ENCODE results near the gene TMC4. TPM values are rescaled to one million over a fixed set of nuclear protein-coding genes. Genes with fewer than 3 reads are reported as not detected.
"Not testable (repeated sequence)": the region's sequence is repeated elsewhere in the genome, so short reads cannot be mapped to it uniquely, and the experiment has no call there.

The TMC4 gene
- total and polyA plus RNA-seq, 2 donors from 2014 or later = 64.6 to 98.9 TPM

- Histone ChIP-seq H3K9me3 (ENCODE audit: control insufficient read depth in 2 of 3, insufficient read depth in 1 of 3, low read length in 3 of 3) (no peaks in the 10 kb centered on the region), H3K36me3 (ENCODE audit: control insufficient read depth in 2 of 3, insufficient read depth in 3 of 3, low read length in 3 of 3) (peaks cover 7 to 16% (median 13%) of the 10 kb centered on the region in 3 donors), H3K4me3 (ENCODE audit: low read length in 3 of 3) (no peak overlapping the region), H3K4me1 (ENCODE audit: control insufficient read depth in 2 of 3, insufficient read depth in 2 of 3, low read depth in 1 of 3, low read length in 3 of 3) (peaks cover 11 to 23% (median 13%) of the 10 kb centered on the region in 3 donors), H3K27ac (ENCODE audit: low read depth in 2 of 2, low read length in 2 of 2) (no peak overlapping the region), H3K27me3 (ENCODE audit: control insufficient read depth, insufficient read depth, low read length) (no peaks in the 10 kb centered on the region), H3K9ac (ENCODE audit: low read length in 3 of 3) (no peak overlapping the region)
- FAIRE-seq (no peak), DNase-seq (peak in 1 of 5 donors; percentile 57)
- no peak for TF ChIP-seq CTCF (IDR thresholded peaks at IDR 0.05; ENCODE audit: borderline replicate concordance, extremely low read depth, insufficient read depth)
- intact Hi-C loops (cut with DNase I) = no loop called here
These were observed 26.4 kb upstream of the TMC4 start for GRCh38 chr19:54199401-54199800.

DNA sequence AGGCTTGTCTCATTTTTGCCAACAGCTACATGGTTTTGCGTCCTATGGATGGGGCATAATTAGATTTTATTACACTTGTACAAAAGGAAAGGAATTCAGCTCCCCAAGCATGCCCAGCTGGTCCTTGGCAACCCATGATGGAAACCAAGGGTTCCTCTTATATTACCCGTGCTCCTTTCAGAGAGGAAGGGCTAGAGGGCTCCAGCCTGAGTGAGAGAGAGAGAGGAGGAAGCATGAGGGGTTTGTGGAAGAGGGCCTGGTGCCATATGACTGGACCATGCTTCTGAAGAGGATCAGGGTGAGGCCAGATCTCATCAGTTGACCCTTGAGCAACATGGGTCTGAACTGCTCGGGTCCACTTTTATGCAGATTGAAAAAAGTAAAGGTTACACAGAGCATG, 24.2 kb upstream of the TMC4 start:
- Histone ChIP-seq H3K4me1 (ENCODE audit: control insufficient read depth in 2 of 3, insufficient read depth in 2 of 3, low read depth in 1 of 3, low read length in 3 of 3) (peaks cover 3 to 11% (median 5%) of the 10 kb centered on the region in 3 donors), H3K4me3 (ENCODE audit: low read length in 3 of 3) (no peak overlapping the region), H3K27me3 (ENCODE audit: control insufficient read depth, insufficient read depth, low read length) (no peaks in the 10 kb centered on the region), H3K9ac (ENCODE audit: low read length in 3 of 3) (no peak overlapping the region), H3K9me3 (ENCODE audit: control insufficient read depth in 2 of 3, insufficient read depth in 1 of 3, low read length in 3 of 3) (no peaks in the 10 kb centered on the region), H3K36me3 (ENCODE audit: control insufficient read depth in 2 of 3, insufficient read depth in 3 of 3, low read length in 3 of 3) (peaks cover 4 to 9% (median 5%) of the 10 kb centered on the region in 3 donors), H3K27ac (ENCODE audit: low read depth in 2 of 2, low read length in 2 of 2) (no peak overlapping the region)
- DNase-seq = peak in 1 of 5 donors; percentile 3
- no peak for TF ChIP-seq CTCF (IDR thresholded peaks at IDR 0.05; ENCODE audit: borderline replicate concordance, extremely low read depth, insufficient read depth)
- FAIRE-seq = no peak
- intact Hi-C loops (cut with DNase I) = no loop called here

DNA sequence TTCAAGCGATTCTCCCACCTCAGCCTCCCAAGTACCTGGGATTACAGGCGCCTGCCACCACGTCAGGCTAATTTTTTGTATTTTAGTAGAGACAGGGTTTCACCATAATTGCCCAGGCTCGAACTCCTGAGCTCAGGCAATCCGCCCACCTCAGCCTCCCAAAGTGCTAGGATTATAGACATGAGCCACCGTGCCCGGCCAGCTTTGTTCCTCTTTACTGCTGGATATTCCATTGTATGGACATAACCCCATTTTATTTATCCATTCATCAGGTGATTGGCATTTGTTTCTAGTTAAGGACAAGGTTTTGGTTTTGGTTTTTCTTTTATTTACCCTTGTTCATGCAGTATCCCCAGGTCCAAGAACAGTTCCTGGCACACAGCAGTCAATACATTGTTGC, 23.6 kb upstream of the TMC4 start:
- H3K9me3 ChIP-seq (ENCODE audit: control insufficient read depth in 2 of 3, insufficient read depth in 1 of 3, low read length in 3 of 3) = no peaks in the 10 kb centered on the region
- H3K4me1 ChIP-seq (ENCODE audit: control insufficient read depth in 2 of 3, insufficient read depth in 2 of 3, low read depth in 1 of 3, low read length in 3 of 3) = peaks cover 3 to 11% (median 6%) of the 10 kb centered on the region in 3 donors
- DNase-seq (peak in 1 of 5 donors; percentile 46), FAIRE-seq (no peak)
- H3K27ac ChIP-seq (ENCODE audit: low read depth in 2 of 2, low read length in 2 of 2) = no peak overlapping the region
- no peak for TF ChIP-seq CTCF (IDR thresholded peaks at IDR 0.05; ENCODE audit: borderline replicate concordance, extremely low read depth, insufficient read depth)
- intact Hi-C loops (cut with DNase I) = no loop called here
- peaks cover under 1 to 8% (median 4%) of the 10 kb centered on the region in 3 donors for H3K36me3 ChIP-seq (ENCODE audit: control insufficient read depth in 2 of 3, insufficient read depth in 3 of 3, low read length in 3 of 3)
- no peak overlapping the region for H3K9ac ChIP-seq (ENCODE audit: low read length in 3 of 3)
- H3K27me3 ChIP-seq (ENCODE audit: control insufficient read depth, insufficient read depth, low read length) = no peaks in the 10 kb centered on the region
- no peak overlapping the region for H3K4me3 ChIP-seq (ENCODE audit: low read length in 3 of 3)

GRCh38 chr19:54194463-54194862, 21.5 kb upstream of the TMC4 start:
- H3K9ac ChIP-seq (ENCODE audit: low read length in 3 of 3); H3K9me3 ChIP-seq (ENCODE audit: control insufficient read depth in 2 of 3, insufficient read depth in 1 of 3, low read length in 3 of 3); H3K4me3 ChIP-seq (ENCODE audit: low read length in 3 of 3); H3K36me3 ChIP-seq (ENCODE audit: control insufficient read depth in 2 of 3, insufficient read depth in 3 of 3, low read length in 3 of 3); H3K27ac ChIP-seq (ENCODE audit: low read depth in 2 of 2, low read length in 2 of 2); H3K4me1 ChIP-seq (ENCODE audit: control insufficient read depth in 2 of 3, insufficient read depth in 2 of 3, low read depth in 1 of 3, low read length in 3 of 3); H3K27me3 ChIP-seq (ENCODE audit: control insufficient read depth, insufficient read depth, low read length); intact Hi-C loops (cut with DNase I); FAIRE-seq: not testable (repeated sequence)
- peak in 1 of 5 donors; percentile 29 for DNase-seq
